Adrenal gland (tissue), 12 donors: ENCODE results near the gene TEKTIP1. TPM values are rescaled to one million over a fixed set of nuclear protein-coding genes. Genes with fewer than 3 reads are reported as not detected.

Experiments
- DNase-seq, 7 donors: peaks; one replicate each; pipeline ENCODE4 v3.0.0-alpha.2; 2019 to 2020
- H3K27ac ChIP-seq, 5 donors: fragments of 200-600 bp; sonication (generic) in 4 of 5; 1 replicate in 3 of 5; 2 replicates in 2 of 5; pipeline versions ENCODE4 v1.5.1 to v1.8.0; 2016 to 2020; ENCODE audit warnings: mild to moderate bottlenecking in 1 of 5
- H3K27me3 ChIP-seq: fragments of 200-600 bp; 2 replicates; pipeline ENCODE4 v1.8.0; 2021
- H3K36me3 ChIP-seq, 2 donors: fragments of 200-600 bp; replicated peaks in 1 of 2; 1 replicate in 1 of 2; 2 replicates in 1 of 2; pipeline versions ENCODE4 v1.5.1 to v1.8.0; 2018 to 2022
- H3K4me1 ChIP-seq, 2 donors: fragments of 200-600 bp; replicated peaks in 1 of 2; 1 replicate in 1 of 2; 2 replicates in 1 of 2; pipeline versions ENCODE4 v1.5.1 to v1.8.0; 2018 to 2021
- H3K4me3 ChIP-seq, 4 donors: fragments of 200-600 bp; sonication (generic) in 3 of 4; one replicate each; pipeline ENCODE4 v1.5.1; 2016 to 2018
- H3K9me3 ChIP-seq, 3 donors: fragments of 200-600 bp; sonication (generic) in 1 of 3; replicated peaks in 1 of 3; 1 replicate in 2 of 3; 2 replicates in 1 of 3; pipeline versions ENCODE4 v1.5.1 to v1.8.0; 2016 to 2021
- POLR2A ChIP-seq, 2 donors: fragments of 450-650 bp; IDR thresholded peaks; one replicate each; pipeline ENCODE4 v1.6.1; 2017; ENCODE audit warnings: antibody characterized with exemption in 2 of 2, mild to moderate bottlenecking in 2 of 2, moderate library complexity in 1 of 2
- WGBS, 4 donors: extraction: QIAGEN DNeasy Blood & Tissue Kit in 2 of 4; methylation state at CpG; one replicate each; pipeline versions ENCODE4 v1.1.5 to v1.1.7; 2013 to 2017; 5-methylcytosine and 5-hydroxymethylcytosine counted together
- intact Hi-C, 2 donors: fragments of 100-400 bp; cut with DNase I; formaldehyde crosslinking; loops; one replicate each; pipeline versions ENCODE4 v1.14.1 to v1.15.0; 2022 to 2023
- polyA plus RNA-seq, 3 donors: library from polyadenylated mRNA; stranded (reverse); fragments of 200-250 nt in 2 of 3; fragments of 350-450 nt in 1 of 3; fragmentation: Illumina TruSeq in 1 of 3; extraction: RNeasy Lipid Tissue Mini Kit (QIAGEN cat#74804) in 1 of 3; gene quantifications; one replicate each; pipeline ENCODE4 v1.2.3, GENCODE V29; 2013 to 2014
- total RNA-seq, 9 donors: library from RNA; depleted of rRNA in 4 of 9; stranded (reverse); fragments of >200 nt in 4 of 9; fragments of 120-200 nt in 1 of 9; fragmentation: NEBNext Ultra II Directional in 1 of 9; extraction: Animal tissue kit (Norgen Biotek cat#: 25700) in 1 of 9; gene quantifications; one replicate each; pipeline versions ENCODE4 v1.1.0 to v1.2.4, GENCODE V29; 2013 to 2023
- TF ChIP-seq, protein P1 (sequence below), 6 experiments: fragments of 450-650 bp in 4 of 6; fragments of 200-600 bp in 2 of 6; sonication (generic) in 1 of 6; IDR thresholded peaks; 1 replicate in 5 of 6; 2 replicates in 1 of 6; pipeline versions ENCODE4 v1.5.1 to v1.8.0; 2016 to 2021; ENCODE audit warnings: antibody characterized with exemption in 6 of 6, mild to moderate bottlenecking in 2 of 6, moderate library complexity in 1 of 6
- donor health status: healthy with polysubstance abuse.
- donor health status: Bipolar disorder and iron deficiency.
- donor health status: DM: yes; HTN: yes; CAD: no.
- donor health status: DM: no; HTN: no; CAD: no.
- donor health status: DM: no; HTN: no; CAD: no.
- donor health status: DM: yes; HTN: yes; CAD: no.

TEKTIP1 gene
- total and polyA plus RNA-seq, 12 donors: 0.68 to 3.6 (median 1.4) TPM; not detected in 5

DNA sequence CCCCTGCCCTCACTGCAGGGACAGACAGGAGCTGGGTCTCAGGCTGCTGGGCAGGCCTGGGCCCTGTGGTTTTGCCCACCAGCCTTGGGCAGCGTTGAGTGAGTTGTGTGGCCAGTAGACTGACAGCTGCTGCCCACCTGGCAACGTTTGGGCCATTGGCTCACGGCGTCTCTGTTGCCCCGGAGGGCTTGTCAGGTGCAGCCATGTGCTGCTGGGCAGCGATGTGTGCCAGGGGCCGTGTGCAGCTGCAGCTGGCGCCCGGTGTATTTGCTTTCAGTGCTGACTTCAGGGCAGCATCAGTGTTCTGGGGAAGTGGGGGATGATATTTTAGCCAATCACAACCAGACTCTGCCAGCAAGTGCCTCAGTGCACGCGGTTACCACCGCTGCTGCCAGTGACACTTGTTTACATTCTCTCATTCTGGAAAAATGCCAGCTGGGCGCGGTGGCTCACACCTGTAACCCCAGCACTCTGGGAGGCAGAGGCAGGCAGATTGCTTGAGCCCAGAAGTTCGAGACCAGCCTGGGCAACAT lies 22.2 kb upstream of the TEKTIP1 start:
- Histone ChIP-seq H3K9me3 (no peaks in the 10 kb centered on the region), H3K4me1 (peaks cover 25 to 43% of the 10 kb centered on the region in 2 donors), H3K4me3 (no peak overlapping the region), H3K27ac (peak overlapping the region in 2 of 5 donors; percentile 20 to 72), H3K27me3 (no peaks in the 10 kb centered on the region), H3K36me3 (no peaks in the 10 kb centered on the region)
- TF ChIP-seq POLR2A (IDR thresholded peaks at IDR 0.05): no peak
- TF ChIP-seq, protein P1, sequence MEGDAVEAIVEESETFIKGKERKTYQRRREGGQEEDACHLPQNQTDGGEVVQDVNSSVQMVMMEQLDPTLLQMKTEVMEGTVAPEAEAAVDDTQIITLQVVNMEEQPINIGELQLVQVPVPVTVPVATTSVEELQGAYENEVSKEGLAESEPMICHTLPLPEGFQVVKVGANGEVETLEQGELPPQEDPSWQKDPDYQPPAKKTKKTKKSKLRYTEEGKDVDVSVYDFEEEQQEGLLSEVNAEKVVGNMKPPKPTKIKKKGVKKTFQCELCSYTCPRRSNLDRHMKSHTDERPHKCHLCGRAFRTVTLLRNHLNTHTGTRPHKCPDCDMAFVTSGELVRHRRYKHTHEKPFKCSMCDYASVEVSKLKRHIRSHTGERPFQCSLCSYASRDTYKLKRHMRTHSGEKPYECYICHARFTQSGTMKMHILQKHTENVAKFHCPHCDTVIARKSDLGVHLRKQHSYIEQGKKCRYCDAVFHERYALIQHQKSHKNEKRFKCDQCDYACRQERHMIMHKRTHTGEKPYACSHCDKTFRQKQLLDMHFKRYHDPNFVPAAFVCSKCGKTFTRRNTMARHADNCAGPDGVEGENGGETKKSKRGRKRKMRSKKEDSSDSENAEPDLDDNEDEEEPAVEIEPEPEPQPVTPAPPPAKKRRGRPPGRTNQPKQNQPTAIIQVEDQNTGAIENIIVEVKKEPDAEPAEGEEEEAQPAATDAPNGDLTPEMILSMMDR (IDR thresholded peaks at IDR 0.05): no peak
- intact Hi-C loops: no loop called here
- WGBS, 4 donors: 55 to 76% (median 72%) methylated on average over 5 to 15 of the region's 15 CpGs
- DNase-seq: peak in 2 of 7 donors; percentile 24 to 25

DNA sequence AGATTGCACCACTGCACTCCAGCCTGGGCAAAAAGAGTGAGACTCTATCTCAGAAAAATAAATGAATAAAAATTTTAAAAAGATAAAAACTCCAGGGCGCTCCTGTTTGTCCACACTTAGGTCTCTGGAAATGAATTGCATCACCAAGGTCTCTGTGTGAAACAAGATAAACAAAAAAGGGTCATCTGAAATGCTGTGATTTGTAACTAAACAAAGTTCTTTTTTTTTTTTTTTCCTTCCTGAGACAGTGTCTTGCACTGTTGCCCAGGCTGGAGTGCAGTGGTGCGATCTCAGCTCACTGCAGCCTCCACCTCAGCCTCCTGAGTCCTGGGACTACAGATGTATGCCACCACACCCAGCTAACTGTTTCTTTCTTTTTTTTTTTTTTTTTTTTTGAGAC lies 21.3 kb upstream of the TEKTIP1 start:
- 30 to 51% (median 41%) methylated on average over 2 of the region's 2 CpGs for WGBS, 4 donors
- DNase-seq: peak in 1 of 7 donors; percentile 12
- no peaks in the 10 kb centered on the region for H3K9me3 ChIP-seq
- intact Hi-C loops: no loop called here
- peaks cover 21 to 44% of the 10 kb centered on the region in 2 donors for H3K4me1 ChIP-seq
- peak overlapping the region in 3 of 5 donors; percentile 20 to 72 (median 47) for H3K27ac ChIP-seq
- no peaks in the 10 kb centered on the region for H3K36me3 ChIP-seq
- TF ChIP-seq POLR2A (IDR thresholded peaks at IDR 0.05): no peak
- TF ChIP-seq, protein P1 (IDR thresholded peaks at IDR 0.05): no peak
- H3K4me3 ChIP-seq: no peak overlapping the region
- no peaks in the 10 kb centered on the region for H3K27me3 ChIP-seq

DNA sequence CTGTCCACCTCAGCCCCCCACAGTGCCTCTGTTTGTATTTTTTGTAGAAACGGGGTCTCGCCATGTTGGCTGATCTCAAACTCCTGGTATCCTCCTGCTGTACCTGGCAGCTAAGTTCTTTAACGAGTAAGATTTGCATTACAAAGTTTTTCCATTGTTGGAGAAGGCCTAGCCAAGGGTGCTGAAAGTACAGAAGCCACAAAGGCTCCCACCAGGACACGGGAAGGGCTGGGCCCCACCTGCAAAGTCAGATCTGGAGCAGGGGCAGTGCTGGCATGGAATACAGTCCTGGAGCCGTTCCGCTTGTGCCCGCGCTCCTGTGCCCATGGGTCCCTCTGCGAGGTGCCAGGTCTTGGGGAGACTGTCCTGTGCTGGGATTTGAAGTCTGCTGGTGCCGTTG lies 20.7 kb upstream of the TEKTIP1 start:
- Histone ChIP-seq H3K4me1 (peaks cover 15 to 37% of the 10 kb centered on the region in 2 donors), H3K9me3 (no peaks in the 10 kb centered on the region), H3K4me3 (no peak overlapping the region), H3K36me3 (peaks cover 0 to 6% of the 10 kb centered on the region in 2 donors), H3K27ac (peak overlapping the region in 1 of 5 donors; percentile 6), H3K27me3 (no peaks in the 10 kb centered on the region)
- 81 to 87% (median 86%) methylated on average over 4 to 10 of the region's 10 CpGs for WGBS, 4 donors
- intact Hi-C loops: no loop called here
- TF ChIP-seq POLR2A (IDR thresholded peaks at IDR 0.05): no peak
- TF ChIP-seq, protein P1 (IDR thresholded peaks at IDR 0.05): no peak
- DNase-seq: peak in 1 of 7 donors; percentile 7

DNA sequence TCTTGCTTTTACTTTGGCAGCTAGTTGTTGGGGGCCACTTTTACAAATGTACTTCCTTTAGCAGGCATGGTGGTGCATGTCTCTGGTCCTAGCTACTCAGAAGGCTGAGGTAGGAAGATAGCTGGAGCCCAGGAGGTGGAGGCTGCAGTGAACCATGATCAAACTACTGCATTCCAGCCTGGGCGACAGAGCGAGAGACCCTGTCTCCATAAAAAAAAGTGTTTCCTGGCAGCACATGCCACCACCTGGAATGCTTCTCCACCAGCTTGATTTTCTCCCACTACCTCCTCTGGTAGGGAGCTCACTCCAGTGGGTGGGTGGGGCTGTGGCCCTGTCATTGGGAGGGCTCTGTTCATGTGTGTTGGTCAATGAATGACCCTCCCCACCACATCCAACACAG lies 20.3 kb upstream of the TEKTIP1 start:
- intact Hi-C loops: no loop called here

More for the DNA sequence above, 20.3 kb upstream of the TEKTIP1 start:
- Histone ChIP-seq H3K9me3 (no peaks in the 10 kb centered on the region), H3K36me3 (peaks cover 0 to 10% of the 10 kb centered on the region in 2 donors), H3K27me3 (no peaks in the 10 kb centered on the region), H3K4me3 (no peak overlapping the region), H3K4me1 (peaks cover 13 to 35% of the 10 kb centered on the region in 2 donors), H3K27ac (no peak overlapping the region)
- WGBS, 4 donors: 79 to 97% (median 93%) methylated on average over 2 of the region's 2 CpGs
- DNase-seq: no peak
- no peak for TF ChIP-seq POLR2A (IDR thresholded peaks at IDR 0.05)
- TF ChIP-seq, protein P1 (IDR thresholded peaks at IDR 0.05): no peak
